ENCODE measurements around the gene TXNDC8.

DNA sequence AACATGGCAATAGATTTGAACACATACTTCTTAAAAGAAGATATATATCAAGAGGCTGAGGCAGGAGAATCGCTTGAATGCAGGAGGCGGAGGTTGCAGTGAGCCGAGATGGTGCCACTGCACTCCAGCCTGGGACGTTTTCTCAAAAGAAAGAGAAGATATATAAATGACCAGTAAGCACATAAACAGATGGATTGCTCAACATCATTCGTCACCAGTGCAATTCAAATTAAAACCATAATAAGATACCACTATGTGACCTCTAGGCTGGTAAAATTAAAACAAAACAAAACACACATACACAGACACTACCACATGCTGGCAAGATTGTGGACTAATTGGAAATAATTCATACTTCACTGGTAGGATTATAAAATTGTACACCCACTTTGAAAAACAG lies 76.0 kb downstream of the TXNDC8 start:
- TF ChIP-seq TOX (CRISPR knock-in tag; IDR thresholded peaks at IDR 0.05; ENCODE audit: borderline replicate concordance), result no peak
- no peak for TF ChIP-seq ZC3H10 (CRISPR knock-in tag; IDR thresholded peaks at IDR 0.05)
- TF ChIP-seq CREB5 (CRISPR knock-in tag; IDR thresholded peaks at IDR 0.05; ENCODE audit: low read depth), result no peak
- TF ChIP-seq ZFP3 (CRISPR knock-in tag; IDR thresholded peaks at IDR 0.05), result no peak
- no peak for TF ChIP-seq PATZ1 (CRISPR knock-in tag; IDR thresholded peaks at IDR 0.05; ENCODE audit: borderline replicate concordance)
- TF ChIP-seq CSDC2 (CRISPR knock-in tag; IDR thresholded peaks at IDR 0.05), result no peak
- no peak for TF ChIP-seq POU6F1 (CRISPR knock-in tag; IDR thresholded peaks at IDR 0.05; ENCODE audit: borderline replicate concordance, low read depth)
- no peak for TF ChIP-seq ZNF8 (CRISPR knock-in tag; IDR thresholded peaks at IDR 0.05)
- no peak for TF ChIP-seq TCF4 (CRISPR knock-in tag; IDR thresholded peaks at IDR 0.05; ENCODE audit: borderline replicate concordance)
- no peak for TF ChIP-seq GLIS3 (CRISPR knock-in tag; IDR thresholded peaks at IDR 0.05)
- no peak for TF ChIP-seq TSHZ2 (CRISPR knock-in tag; IDR thresholded peaks at IDR 0.05)
- TF ChIP-seq OSR1 (CRISPR knock-in tag; IDR thresholded peaks at IDR 0.05), result no peak
- TF ChIP-seq ZNF70 (CRISPR knock-in tag; IDR thresholded peaks at IDR 0.05), result no peak
